Measurements from ENCODE around the gene SAPCD2. TPM values are rescaled to one million over a fixed set of nuclear protein-coding genes. Genes with fewer than 3 reads are reported as not detected.

SAPCD2 gene
- total and polyA plus RNA-seq, 2 experiments from 2014 or later: 13.4 to 60.3 TPM

GRCh38 chr9:137067860-137068538, 2.4 kb downstream of the SAPCD2 start:
- peak overlapping the region; percentile 71; the same call in 1 of the 2 replicates for H3K4me3 ChIP-seq

More at GRCh38 chr9:137067860-137068538, 2.4 kb downstream of the SAPCD2 start:
- peaks cover 19% of the 10 kb centered on the region for H3K4me1 Mint-ChIP-seq
- Histone ChIP-seq H3K27me3 (ENCODE audit: insufficient read depth) (0 out of 2 replicates have a peak, but pooled peaks cover 8% of the 10 kb centered on the region), H3K9me2 (ENCODE audit: insufficient read depth) (no peaks in the 10 kb centered on the region), H4K20me1 (replicated peaks; ENCODE audit: insufficient read depth) (peaks cover 11% of the 10 kb centered on the region; the same call in 1 of the 2 replicates), H3F3A (replicated peaks; ENCODE audit: low read depth) (peaks cover 13% of the 10 kb centered on the region; the same call in 1 of the 2 replicates), H3K27ac (ENCODE audit: low read depth) (no peak overlapping the region), H3K36me3 (ENCODE audit: insufficient read depth) (no peaks in the 10 kb centered on the region; the same call in 1 of the 2 replicates), H3K4me1 (ENCODE audit: insufficient read depth) (peaks cover 18% of the 10 kb centered on the region; the same call in 1 of the 2 replicates), H2AFZ (no peak overlapping the region), H3K4me2 (peak overlapping the region; percentile 85; the same call in 1 of the 2 replicates), H3K79me2 (replicated peaks; ENCODE audit: insufficient read depth) (peaks cover 10% of the 10 kb centered on the region; the same call in 1 of the 2 replicates)
- 0 out of 2 replicates have a peak overlapping the region, but pooled peaks have one; percentile 43 for H3K27ac Mint-ChIP-seq
- ATAC-seq: peak; percentile 64
- TF ChIP-seq JUNB (IDR thresholded peaks at IDR 0.05; ENCODE audit: unreplicated experiment) (no peak), ZNF331 (CRISPR knock-in tag; IDR thresholded peaks at IDR 0.05; ENCODE audit: low read depth) (no peak), NANOG (IDR thresholded peaks at IDR 0.05; ENCODE audit: borderline replicate concordance) (no peak), CREB1 (CRISPR knock-in tag; IDR thresholded peaks at IDR 0.05; ENCODE audit: low read depth) (0 out of 2 replicates have a peak, but pooled peaks have one; percentile 22), EZH2phosphoT487 (IDR thresholded peaks at IDR 0.05; ENCODE audit: unreplicated experiment) (no peak), CTCF (conservative IDR thresholded peaks at IDR 0.05; ENCODE audit: low read depth in 2 of 2) (peak; percentile 66 to 79), ZNF114 (CRISPR knock-in tag; IDR thresholded peaks at IDR 0.05) (no peak), STAT1 (IDR thresholded peaks at IDR 0.05; ENCODE audit: unreplicated experiment) (no peak)
- TF ChIP-seq, protein P1, sequence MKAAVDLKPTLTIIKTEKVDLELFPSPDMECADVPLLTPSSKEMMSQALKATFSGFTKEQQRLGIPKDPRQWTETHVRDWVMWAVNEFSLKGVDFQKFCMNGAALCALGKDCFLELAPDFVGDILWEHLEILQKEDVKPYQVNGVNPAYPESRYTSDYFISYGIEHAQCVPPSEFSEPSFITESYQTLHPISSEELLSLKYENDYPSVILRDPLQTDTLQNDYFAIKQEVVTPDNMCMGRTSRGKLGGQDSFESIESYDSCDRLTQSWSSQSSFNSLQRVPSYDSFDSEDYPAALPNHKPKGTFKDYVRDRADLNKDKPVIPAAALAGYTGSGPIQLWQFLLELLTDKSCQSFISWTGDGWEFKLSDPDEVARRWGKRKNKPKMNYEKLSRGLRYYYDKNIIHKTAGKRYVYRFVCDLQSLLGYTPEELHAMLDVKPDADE (IDR thresholded peaks at IDR 0.05): no peak
- H3K9me3 Mint-ChIP-seq: no peaks in the 10 kb centered on the region; the same call in 2 of the 3 replicates
- H3K36me3 Mint-ChIP-seq (ENCODE audit: low read depth): no peaks in the 10 kb centered on the region; the same call in 1 of the 3 replicates
- peaks cover 8% of the 10 kb centered on the region for H3K27me3 Mint-ChIP-seq (ENCODE audit: insufficient read depth, low read depth, poor library complexity)
- peak overlapping the region; percentile 53 for H3K4me3 Mint-ChIP-seq
- peak; percentile 90 for DNase-seq (ENCODE audit: low spot score)
